K562 (cell line): ENCODE data around the gene TRABD. TPM values are rescaled to one million over a fixed set of nuclear protein-coding genes. Genes with fewer than 3 reads are reported as not detected.

Experiments
- ATF1 ChIP-seq, 2 experiments: fragments of 450-650 bp in 1 of 2; IDR thresholded peaks; 2 replicates each; pipeline ENCODE4 v1.6.1; 2016; ENCODE audit warnings: missing compliant biosample characterization in 1 of 2, missing genetic modification characterization in 1 of 2
- CBFB ChIP-seq: sonication (generic); formaldehyde crosslinking; IDR thresholded peaks from 2 replicates; pipeline ENCODE4 v1.4.0; 2020; ENCODE audit warnings: mild to moderate bottlenecking, missing genetic modification reagents
- CREB3 ChIP-seq: fragments of 450-650 bp; conservative IDR thresholded peaks from 2 replicates; pipeline ENCODE4 v1.6.1; 2016; ENCODE audit warnings: missing genetic modification characterization, low read depth, mild to moderate bottlenecking, missing compliant biosample characterization, moderate library complexity
- MYC ChIP-seq, 2 experiments: fragments of 250-450 bp in 1 of 2; sonication (Bioruptor Pico) in 1 of 2; IDR thresholded peaks; 2 replicates each; pipeline versions ENCODE4 v1.5.1 to v1.6.1; 2012 to 2021; ENCODE audit warnings: low read depth in 2 of 2, borderline replicate concordance in 1 of 2, improper control_type of control experiment in 1 of 2, low read length in 1 of 2, mild to moderate bottlenecking in 1 of 2, moderate library complexity in 1 of 2
- MYNN ChIP-seq, 2 experiments: sonication (generic); formaldehyde crosslinking in 1 of 2; IDR thresholded peaks; 2 replicates each; pipeline versions ENCODE4 v1.5.0 to v1.6.1; 2016 to 2020; ENCODE audit warnings: antibody characterized with exemption in 1 of 2, missing genetic modification reagents in 1 of 2
- polyA plus RNA-seq, 8 experiments: library from polyadenylated mRNA; depleted of rRNA in 4 of 8; stranded (reverse) in 5 of 8; unstranded in 3 of 8; fragments of >200 nt; fragmentation: Nextera tagmentation in 2 of 8; fragmentation: Illumina TruSeq in 1 of 8; extraction: Ambion mirVana in 2 of 8; extraction: Trizol in 1 of 8; gene quantifications; 2 replicates each; pipeline versions ENCODE4 v1.2.1 to v1.2.3, GENCODE V29; 2011 to 2014; ENCODE audit warnings: inconsistent platforms in 1 of 8, missing spikeins in 1 of 8
- total RNA-seq, 7 experiments: library from RNA; depleted of rRNA in 6 of 7; stranded (reverse); fragments of >200 nt in 6 of 7; fragmentation: Illumina TruSeq in 2 of 7; extraction: Trizol in 2 of 7; gene quantifications; 2 replicates each; pipeline versions ENCODE4 v1.2.1 to v1.2.3, GENCODE V29; 2011 to 2021; ENCODE audit warnings: low replicate concordance in 1 of 7
- TF ChIP-seq, protein P1 (sequence below), 2 experiments: fragments of 450-650 bp in 1 of 2; sonication (generic) in 1 of 2; formaldehyde crosslinking in 1 of 2; IDR thresholded peaks; 2 replicates each; pipeline versions ENCODE4 v1.7.1 to v1.9.0; 2016 to 2022; ENCODE audit warnings: inconsistent platforms in 1 of 2, mild to moderate bottlenecking in 1 of 2, missing genetic modification reagents in 1 of 2
- TF ChIP-seq, protein P2 (sequence below): fragments of 250-450 bp; sonication (Bioruptor Pico); IDR thresholded peaks from 2 replicates; pipeline ENCODE4 v1.6.1; 2021; ENCODE audit warnings: mild to moderate bottlenecking
- TF ChIP-seq, protein P3 (sequence below): fragments of 250-450 bp; sonication (Bioruptor Pico); IDR thresholded peaks from 2 replicates; pipeline ENCODE4 v1.4.0; 2020

Gene TRABD
- total and polyA plus RNA-seq, 9 of the 15 experiments (the other 6 are each of a cell fraction or from before 2014, with no cell fraction given) = 0.08 to 62.9 (median 14.0) TPM

- TF ChIP-seq, protein P1, sequence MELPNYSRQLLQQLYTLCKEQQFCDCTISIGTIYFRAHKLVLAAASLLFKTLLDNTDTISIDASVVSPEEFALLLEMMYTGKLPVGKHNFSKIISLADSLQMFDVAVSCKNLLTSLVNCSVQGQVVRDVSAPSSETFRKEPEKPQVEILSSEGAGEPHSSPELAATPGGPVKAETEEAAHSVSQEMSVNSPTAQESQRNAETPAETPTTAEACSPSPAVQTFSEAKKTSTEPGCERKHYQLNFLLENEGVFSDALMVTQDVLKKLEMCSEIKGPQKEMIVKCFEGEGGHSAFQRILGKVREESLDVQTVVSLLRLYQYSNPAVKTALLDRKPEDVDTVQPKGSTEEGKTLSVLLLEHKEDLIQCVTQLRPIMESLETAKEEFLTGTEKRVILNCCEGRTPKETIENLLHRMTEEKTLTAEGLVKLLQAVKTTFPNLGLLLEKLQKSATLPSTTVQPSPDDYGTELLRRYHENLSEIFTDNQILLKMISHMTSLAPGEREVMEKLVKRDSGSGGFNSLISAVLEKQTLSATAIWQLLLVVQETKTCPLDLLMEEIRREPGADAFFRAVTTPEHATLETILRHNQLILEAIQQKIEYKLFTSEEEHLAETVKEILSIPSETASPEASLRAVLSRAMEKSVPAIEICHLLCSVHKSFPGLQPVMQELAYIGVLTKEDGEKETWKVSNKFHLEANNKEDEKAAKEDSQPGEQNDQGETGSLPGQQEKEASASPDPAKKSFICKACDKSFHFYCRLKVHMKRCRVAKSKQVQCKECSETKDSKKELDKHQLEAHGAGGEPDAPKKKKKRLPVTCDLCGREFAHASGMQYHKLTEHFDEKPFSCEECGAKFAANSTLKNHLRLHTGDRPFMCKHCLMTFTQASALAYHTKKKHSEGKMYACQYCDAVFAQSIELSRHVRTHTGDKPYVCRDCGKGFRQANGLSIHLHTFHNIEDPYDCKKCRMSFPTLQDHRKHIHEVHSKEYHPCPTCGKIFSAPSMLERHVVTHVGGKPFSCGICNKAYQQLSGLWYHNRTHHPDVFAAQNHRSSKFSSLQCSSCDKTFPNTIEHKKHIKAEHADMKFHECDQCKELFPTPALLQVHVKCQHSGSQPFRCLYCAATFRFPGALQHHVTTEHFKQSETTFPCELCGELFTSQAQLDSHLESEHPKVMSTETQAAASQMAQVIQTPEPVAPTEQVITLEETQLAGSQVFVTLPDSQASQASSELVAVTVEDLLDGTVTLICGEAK (IDR thresholded peaks at IDR 0.05) = peak; percentile 71
- TF ChIP-seq, protein P1 (CRISPR knock-in tag; IDR thresholded peaks at IDR 0.05) = no peak
- TF ChIP-seq MYNN (IDR thresholded peaks at IDR 0.05) = peak; percentile 71; the same call in 1 of the 2 replicates
- TF ChIP-seq MYNN (CRISPR knock-in tag; IDR thresholded peaks at IDR 0.05) = no peak
- TF ChIP-seq, protein P2, sequence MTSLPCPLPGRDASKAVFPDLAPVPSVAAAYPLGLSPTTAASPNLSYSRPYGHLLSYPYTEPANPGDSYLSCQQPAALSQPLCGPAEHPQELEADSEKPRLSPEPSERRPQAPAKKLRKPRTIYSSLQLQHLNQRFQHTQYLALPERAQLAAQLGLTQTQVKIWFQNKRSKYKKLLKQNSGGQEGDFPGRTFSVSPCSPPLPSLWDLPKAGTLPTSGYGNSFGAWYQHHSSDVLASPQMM (CRISPR knock-in tag) = no peak
- TF ChIP-seq, protein P3, sequence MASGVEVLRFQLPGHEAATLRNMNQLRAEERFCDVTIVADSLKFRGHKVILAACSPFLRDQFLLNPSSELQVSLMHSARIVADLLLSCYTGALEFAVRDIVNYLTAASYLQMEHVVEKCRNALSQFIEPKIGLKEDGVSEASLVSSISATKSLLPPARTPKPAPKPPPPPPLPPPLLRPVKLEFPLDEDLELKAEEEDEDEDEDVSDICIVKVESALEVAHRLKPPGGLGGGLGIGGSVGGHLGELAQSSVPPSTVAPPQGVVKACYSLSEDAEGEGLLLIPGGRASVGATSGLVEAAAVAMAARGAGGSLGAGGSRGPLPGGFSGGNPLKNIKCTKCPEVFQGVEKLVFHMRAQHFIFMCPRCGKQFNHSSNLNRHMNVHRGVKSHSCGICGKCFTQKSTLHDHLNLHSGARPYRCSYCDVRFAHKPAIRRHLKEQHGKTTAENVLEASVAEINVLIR (CRISPR knock-in tag) = peak; percentile 31; the same call in 1 of the 2 replicates
- TF ChIP-seq CREB3 (tag) = 0 out of 2 replicates have a peak, but pooled peaks have one; percentile 32
- TF ChIP-seq ATF1 (CRISPR knock-in tag; IDR thresholded peaks at IDR 0.05) = no peak
- peak; percentile 81 for TF ChIP-seq ATF1 (tag; IDR thresholded peaks at IDR 0.05)
- no peak; the same call in 1 of the 2 replicates for TF ChIP-seq MYC (IDR thresholded peaks at IDR 0.05; ENCODE audit: low read depth, low read length)
- no peak for TF ChIP-seq MYC (CRISPR knock-in tag; IDR thresholded peaks at IDR 0.05; ENCODE audit: borderline replicate concordance, low read depth)
- TF ChIP-seq CBFB (CRISPR knock-in tag) = peak; percentile 97
These were observed 4.6 kb downstream of the TRABD start (continued) for GRCh38 chr22:50190182-50190940.
